NB4 (cell line): Measurements from ENCODE around the gene CMTM1.

ENCODE experiments used
- DNase-seq: peaks from one replicate; pipeline ENCODE4 v3.0.0; 2010; ENCODE audit warnings: low read depth
- H3K4me3 ChIP-seq: one replicate; pipeline ENCODE4 v1.5.1; 2011; ENCODE audit warnings: mild to moderate bottlenecking, low read depth, low read length, moderate library complexity
- CTCF ChIP-seq: IDR thresholded peaks from one replicate; pipeline ENCODE4 v1.5.1; 2012; ENCODE audit warnings: low read depth, low read length
- MAX ChIP-seq: IDR thresholded peaks from 2 replicates; pipeline ENCODE4 v1.6.1; 2011; ENCODE audit warnings: low read depth, low read length
- MYC ChIP-seq: IDR thresholded peaks from 2 replicates; pipeline ENCODE4 v1.6.1; 2011; ENCODE audit warnings: low read depth, low read length
- POLR2A ChIP-seq: IDR thresholded peaks from 2 replicates; pipeline ENCODE4 v1.6.1; 2011; ENCODE audit warnings: mild to moderate bottlenecking; ENCODE audit not compliant: insufficient read length; ENCODE audit errors: extremely low read depth

CMTM1 gene

GRCh38 chr16:66574081-66574480 lies 7.8 kb downstream of the CMTM1 start:
- no peak overlapping the region for H3K4me3 ChIP-seq
- DNase-seq, result peak; percentile 62
- TF ChIP-seq MAX, result no peak
- no peak for TF ChIP-seq CTCF
- no peak for TF ChIP-seq POLR2A
- no peak for TF ChIP-seq MYC

- TF ChIP-seq CTCF (no peak), POLR2A (no peak), MYC (no peak), MAX (no peak)
- no peak overlapping the region for H3K4me3 ChIP-seq
- no peak for DNase-seq
Measured at GRCh38 chr16:66574531-66574930, 8.3 kb downstream of the CMTM1 start.

GRCh38 chr16:66575060-66575459 lies 8.8 kb downstream of the CMTM1 start:
- DNase-seq, result no peak
- TF ChIP-seq POLR2A (no peak), MYC (no peak), CTCF (no peak), MAX (no peak)
- H3K4me3 ChIP-seq, result no peak overlapping the region

- DNase-seq, result no peak
- no peak overlapping the region for H3K4me3 ChIP-seq
- TF ChIP-seq MYC, result no peak
- TF ChIP-seq POLR2A, result no peak
- no peak for TF ChIP-seq MAX
- TF ChIP-seq CTCF, result no peak
Measured at GRCh38 chr16:66576296-66576695, 10.1 kb downstream of the CMTM1 start.

GRCh38 chr16:66578651-66579531 lies 12.7 kb downstream of the CMTM1 start, which contains the start of gene CMTM2:
Gene CMTM2, plus strand, starts transcription at chr16:66579463. Its CDS starts 145 bp downstream, at chr16:66579608.
- H3K4me3 ChIP-seq, result no peak within 1 kb of the TSS
- no peak for TF ChIP-seq MAX
- TF ChIP-seq MYC, result no peak
- no peak for TF ChIP-seq POLR2A
- TF ChIP-seq CTCF, result no peak
- no peak for DNase-seq
